NCI-H345 (cell line): Measurements from ENCODE around the gene UEVLD.

Experiments
- DNase-seq: peaks from one replicate; lab custom pipeline; 2025; lab: John Stamatoyannopoulos, UW

The UEVLD gene

GRCh38 chr11:18581825-18582224, 6.7 kb downstream of the UEVLD start:
- DNase-seq: no peak

- DNase-seq: no peak
Observed at GRCh38 chr11:18580113-18580766, 8.3 kb downstream of the UEVLD start.

- DNase-seq: no peak
Observed at GRCh38 chr11:18578975-18579598, 9.4 kb downstream of the UEVLD start.

GRCh38 chr11:18575361-18575760, 13.2 kb downstream of the UEVLD start:
- DNase-seq: no peak

- DNase-seq: no peak
Observed at GRCh38 chr11:18567081-18567480, 21.5 kb downstream of the UEVLD start.

- no peak for DNase-seq
Observed at GRCh38 chr11:18566406-18566805, 22.1 kb downstream of the UEVLD start.

GRCh38 chr11:18564149-18564548, 24.4 kb downstream of the UEVLD start:
- DNase-seq: no peak

GRCh38 chr11:18563090-18563730, 25.3 kb downstream of the UEVLD start:
- no peak for DNase-seq

GRCh38 chr11:18548001-18548400, 40.5 kb downstream of the UEVLD start:
- DNase-seq: no peak

- DNase-seq: peak; percentile 6
Observed at GRCh38 chr11:18540207-18541009, 48.1 kb downstream of the UEVLD start.

GRCh38 chr11:18536209-18536608, 52.3 kb downstream of the UEVLD start:
- no peak for DNase-seq

GRCh38 chr11:18534245-18534644, 54.3 kb downstream of the UEVLD start:
- no peak for DNase-seq

GRCh38 chr11:18533365-18533764, 55.2 kb downstream of the UEVLD start:
- DNase-seq: no peak

- DNase-seq: peak; percentile 3
Observed at GRCh38 chr11:18527512-18527911, 61.0 kb downstream of the UEVLD start.

- DNase-seq: peak; percentile 91
Observed at GRCh38 chr11:18526521-18527296, 61.8 kb downstream of the UEVLD start, which contains the start of gene TSG101. Gene TSG101 (minus strand): TSS chr11:18526942. CDS start chr11:18526816, 126 bp downstream.

GRCh38 chr11:18526130-18526520, 62.4 kb downstream of the UEVLD start:
- no peak for DNase-seq

GRCh38 chr11:18524248-18524647, 64.3 kb downstream of the UEVLD start:
- no peak for DNase-seq

- no peak for DNase-seq
Observed at GRCh38 chr11:18523084-18523483, 65.5 kb downstream of the UEVLD start.

GRCh38 chr11:18522388-18522787, 66.1 kb downstream of the UEVLD start:
- no peak for DNase-seq

- no peak for DNase-seq
Observed at GRCh38 chr11:18521122-18521521, 67.4 kb downstream of the UEVLD start.

- no peak for DNase-seq
Observed at GRCh38 chr11:18502352-18502751, 86.2 kb downstream of the UEVLD start.

- DNase-seq: no peak
Observed at GRCh38 chr11:18501629-18502028, 86.9 kb downstream of the UEVLD start.
